ENCODE data around the gene TYRO3.

DNA sequence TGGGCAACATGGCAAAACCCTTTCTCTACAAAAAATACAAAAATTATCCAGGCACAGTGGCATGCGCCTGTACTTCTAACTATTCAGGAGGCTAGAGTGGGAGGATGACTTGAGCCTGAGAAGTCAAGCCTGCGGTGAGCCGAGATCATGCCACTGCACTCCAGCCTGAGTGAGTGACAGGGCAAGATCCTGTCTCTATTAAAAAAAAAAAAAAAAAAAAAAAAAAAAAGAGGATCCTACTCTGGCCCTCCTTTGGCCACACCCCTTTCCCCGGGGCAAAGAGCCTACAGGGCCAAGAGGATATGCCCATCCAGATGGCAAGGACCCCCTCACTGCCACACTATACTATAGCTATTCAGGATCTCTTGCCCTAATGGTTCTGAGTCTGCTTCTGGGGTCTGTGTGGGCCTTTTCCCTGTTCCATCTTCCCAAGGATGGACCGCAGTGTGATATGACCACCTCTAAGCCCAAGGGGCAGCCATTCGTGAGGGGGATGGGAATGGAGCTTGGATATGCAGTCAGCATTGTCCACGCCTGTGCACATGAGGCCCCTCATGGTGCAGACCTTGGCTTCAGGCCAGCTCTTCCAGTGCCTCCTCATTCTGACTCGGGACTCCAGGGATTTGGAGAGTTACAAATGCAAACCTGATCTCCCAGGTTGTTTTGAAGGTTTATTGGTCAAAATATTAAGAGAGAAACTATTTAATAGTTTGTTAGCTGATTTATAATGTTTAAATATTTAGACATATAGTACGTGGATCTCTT is 7.3 kb downstream of the TYRO3 start:
- TF ChIP-seq EP300 (IDR thresholded peaks at IDR 0.05) = no peak
- TF ChIP-seq, protein P1, sequence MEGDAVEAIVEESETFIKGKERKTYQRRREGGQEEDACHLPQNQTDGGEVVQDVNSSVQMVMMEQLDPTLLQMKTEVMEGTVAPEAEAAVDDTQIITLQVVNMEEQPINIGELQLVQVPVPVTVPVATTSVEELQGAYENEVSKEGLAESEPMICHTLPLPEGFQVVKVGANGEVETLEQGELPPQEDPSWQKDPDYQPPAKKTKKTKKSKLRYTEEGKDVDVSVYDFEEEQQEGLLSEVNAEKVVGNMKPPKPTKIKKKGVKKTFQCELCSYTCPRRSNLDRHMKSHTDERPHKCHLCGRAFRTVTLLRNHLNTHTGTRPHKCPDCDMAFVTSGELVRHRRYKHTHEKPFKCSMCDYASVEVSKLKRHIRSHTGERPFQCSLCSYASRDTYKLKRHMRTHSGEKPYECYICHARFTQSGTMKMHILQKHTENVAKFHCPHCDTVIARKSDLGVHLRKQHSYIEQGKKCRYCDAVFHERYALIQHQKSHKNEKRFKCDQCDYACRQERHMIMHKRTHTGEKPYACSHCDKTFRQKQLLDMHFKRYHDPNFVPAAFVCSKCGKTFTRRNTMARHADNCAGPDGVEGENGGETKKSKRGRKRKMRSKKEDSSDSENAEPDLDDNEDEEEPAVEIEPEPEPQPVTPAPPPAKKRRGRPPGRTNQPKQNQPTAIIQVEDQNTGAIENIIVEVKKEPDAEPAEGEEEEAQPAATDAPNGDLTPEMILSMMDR (IDR thresholded peaks at IDR 0.05) = no peak
